HUDEP-2 (cell line): ENCODE results near the gene PTPRB.
A peak's percentile ranks its signal among the peaks of the same experiment; 100 is the strongest.

Source experiments
- DNase-seq, 76 experiments: peaks; one replicate each; lab custom pipeline; 2025; ENCODE audit not compliant: unreplicated experiment in 76 of 76; lab: John Stamatoyannopoulos, UW

The PTPRB gene

DNA sequence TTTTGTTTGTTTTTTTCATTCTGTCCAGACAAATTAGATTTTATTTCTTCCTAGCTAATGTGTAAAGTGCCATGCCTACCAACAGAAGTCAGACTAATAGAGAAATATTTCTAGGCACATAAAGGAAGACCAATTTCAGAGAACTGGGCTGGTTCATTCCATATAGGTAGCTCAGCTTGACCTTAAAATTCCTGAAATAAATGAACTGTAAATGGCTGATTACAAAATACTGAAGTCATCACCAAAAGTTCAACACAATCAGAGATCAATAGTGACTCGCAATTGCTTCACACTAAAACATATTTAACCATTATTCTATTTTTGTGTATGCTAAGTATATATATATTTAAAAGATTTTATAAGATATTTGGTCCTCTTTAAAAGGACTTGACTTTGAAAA is 34.2 kb downstream of the PTPRB start:
- no peak for DNase-seq

DNA sequence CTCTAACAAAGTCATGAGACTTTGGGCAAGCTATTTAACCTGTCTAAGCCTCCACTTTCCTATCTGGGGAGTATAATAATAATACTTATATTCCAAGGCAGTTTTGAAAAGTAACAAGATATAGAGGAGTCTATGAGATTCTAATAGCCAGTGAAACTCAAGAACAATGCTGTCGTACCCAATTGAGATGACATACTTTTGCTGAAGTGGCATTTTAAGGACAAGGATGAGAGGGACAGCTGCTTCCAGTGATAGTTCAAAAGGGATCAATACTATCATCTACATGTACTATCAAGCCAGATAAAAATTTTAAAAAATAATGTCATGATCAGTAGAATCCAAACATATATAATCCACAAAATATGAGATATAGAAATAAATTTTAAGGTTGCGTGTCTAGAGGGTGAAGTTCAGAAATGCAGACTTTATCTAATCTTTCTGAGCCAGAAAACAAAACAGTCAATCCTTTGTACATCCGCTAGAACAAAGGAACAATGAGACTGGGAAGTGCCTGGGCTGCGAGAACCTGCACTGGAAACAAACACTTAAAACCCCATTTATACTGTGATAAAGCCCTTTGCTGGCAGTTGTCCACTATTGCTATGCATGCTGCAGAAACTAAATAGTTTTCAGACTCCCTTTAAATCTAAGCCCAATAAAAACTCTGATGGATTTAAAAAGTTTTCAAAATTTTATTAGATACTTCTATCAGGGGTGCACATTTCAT is 38.6 kb downstream of the PTPRB start:
- DNase-seq: peak in 2 of 76 experiments; percentile 14 to 27

DNA sequence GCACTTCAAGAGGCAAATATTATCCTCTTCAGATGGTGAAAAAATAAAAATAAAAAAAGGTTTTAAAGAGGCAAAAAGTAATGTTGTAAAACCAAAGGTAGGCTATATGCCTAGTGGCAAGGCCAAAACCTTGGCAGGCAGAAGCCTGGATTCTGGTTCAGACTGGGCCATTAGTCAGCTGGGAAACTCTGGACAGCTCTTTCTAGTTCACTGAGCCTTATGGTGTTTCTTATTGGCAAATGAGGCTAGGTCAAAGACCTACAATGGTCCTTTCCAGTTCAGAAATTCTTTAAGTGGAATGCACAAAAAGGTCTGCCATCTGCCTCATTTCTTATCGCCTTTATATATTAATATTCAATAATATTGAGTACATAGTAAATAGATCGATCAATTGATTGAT is 44.6 kb downstream of the PTPRB start:
- DNase-seq: no peak

DNA sequence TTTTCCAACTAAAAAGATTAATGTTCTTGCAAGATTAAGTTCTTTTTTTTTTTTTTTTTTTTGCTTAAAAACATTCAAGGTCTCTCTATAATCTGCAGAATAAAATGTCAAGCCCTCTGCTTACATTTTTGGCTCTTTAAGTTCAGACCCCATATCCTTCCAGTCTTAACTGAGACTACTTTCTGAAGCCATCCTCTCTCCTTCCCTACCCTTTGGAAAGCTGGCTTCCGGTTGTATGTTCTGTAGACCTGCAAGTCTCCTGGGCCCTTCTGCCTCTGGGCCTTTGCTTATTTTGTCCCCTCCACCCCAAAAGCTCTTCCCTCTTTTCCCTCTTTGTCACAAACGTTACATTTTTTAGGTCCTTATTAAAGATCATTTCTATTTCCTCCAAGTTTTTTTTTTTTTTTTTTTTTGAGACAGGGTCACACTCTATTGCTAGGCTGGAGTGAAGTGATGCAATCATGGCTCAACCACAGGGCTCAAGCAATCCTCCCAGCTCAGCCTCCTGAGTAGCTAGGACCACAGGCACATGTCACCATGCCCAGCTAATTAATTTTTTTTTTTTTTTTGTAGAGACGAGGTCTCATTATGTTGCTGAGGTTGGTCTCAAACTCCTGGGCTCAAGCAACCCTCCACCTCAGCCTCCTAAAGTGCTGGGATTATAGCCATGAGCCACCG is 46.5 kb downstream of the PTPRB start:
- DNase-seq: no peak

DNA sequence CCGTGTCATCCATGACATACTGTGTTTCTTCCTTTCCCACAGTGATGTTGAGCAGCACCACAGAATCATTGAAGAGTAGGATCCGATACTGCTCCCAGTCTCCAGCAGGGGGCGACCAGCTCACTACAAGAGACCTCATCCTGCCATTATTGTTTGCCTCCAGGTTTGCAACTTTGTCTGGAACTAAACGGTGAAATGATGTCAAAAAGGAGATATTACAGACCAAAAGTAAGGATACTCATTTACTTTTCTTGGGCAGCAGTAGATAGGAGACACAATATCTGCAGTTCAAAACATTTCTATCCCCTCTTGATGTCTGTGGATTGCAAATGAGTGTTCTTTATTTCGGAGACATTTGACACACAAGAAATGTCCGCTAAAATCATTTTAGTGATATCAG is 47.2 kb downstream of the PTPRB start:
- peak in 58 of 76 experiments; percentile 5 to 73 (median 40) for DNase-seq

DNA sequence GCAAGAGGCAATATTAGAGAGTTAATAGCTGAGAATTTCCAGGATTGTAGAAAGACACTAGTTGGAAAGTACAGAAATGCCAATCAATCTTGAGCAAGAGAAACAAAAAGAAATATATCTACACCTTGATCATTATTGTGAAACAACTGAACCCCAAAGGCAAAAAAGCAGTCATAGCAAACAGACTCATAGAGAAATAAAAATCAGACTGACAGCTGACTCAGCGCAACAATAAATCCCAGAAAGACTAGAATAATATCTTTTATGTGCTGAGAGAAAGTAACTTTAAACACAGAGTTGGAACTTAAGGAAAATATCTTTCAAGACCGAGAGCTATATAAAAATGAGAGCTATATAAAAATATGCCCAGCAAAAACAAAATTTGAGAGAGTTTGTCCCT is 52.9 kb downstream of the PTPRB start:
- DNase-seq: no peak

DNA sequence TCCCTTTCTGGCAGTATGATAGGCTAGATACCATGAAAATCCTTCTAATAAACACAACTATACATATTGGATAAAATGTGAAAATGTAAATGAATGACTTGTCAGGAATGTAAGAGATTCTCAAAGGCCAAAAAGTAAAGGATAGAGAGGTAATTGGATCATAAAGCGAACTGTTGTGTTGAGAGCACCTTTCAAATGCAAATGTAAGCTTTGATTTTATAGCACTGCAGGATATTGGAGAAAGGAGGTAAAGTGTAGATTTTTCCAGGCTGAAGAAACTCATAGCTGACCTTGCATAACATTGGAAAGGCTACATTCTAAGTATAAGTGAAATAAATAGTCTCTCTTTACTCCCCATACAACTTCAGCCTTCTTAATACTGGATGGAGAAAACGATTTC is 54.0 kb downstream of the PTPRB start:
- DNase-seq: no peak

DNA sequence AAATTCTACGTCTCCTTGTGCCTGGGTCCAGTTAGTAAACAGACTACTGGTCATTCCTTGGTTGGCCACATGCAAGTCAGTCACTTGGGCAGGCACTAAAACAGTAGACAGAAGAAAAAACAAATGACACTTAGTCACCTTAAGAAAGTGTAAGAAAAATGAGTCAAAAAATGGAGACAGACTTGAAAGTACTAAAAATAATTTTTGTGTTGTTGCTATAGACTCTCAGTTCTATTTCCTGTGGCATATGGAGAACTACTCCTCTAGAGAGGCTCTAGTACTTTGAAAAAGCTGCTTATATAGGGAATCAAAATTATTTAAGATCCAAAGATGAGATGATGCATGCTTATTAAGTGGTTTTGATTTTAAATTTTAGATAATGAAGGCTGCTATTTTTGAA is 56.0 kb downstream of the PTPRB start:
- DNase-seq: no peak

DNA sequence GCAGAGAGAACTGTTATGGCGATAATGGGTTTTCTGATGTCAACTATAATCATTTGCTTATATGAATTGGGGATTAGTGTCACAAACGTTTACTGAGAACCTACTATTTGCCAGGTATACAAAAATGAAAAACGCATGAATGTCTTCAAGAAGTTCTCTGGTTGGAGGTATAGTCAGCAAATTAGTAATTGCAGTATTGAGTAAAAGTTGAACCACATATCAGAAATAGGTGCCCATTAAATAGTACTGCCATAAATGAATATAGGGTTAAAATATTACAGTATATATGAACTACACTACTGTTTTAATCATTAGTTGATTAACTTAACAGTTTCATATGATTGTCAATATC is 60.0 kb downstream of the PTPRB start:
- DNase-seq: no peak

DNA sequence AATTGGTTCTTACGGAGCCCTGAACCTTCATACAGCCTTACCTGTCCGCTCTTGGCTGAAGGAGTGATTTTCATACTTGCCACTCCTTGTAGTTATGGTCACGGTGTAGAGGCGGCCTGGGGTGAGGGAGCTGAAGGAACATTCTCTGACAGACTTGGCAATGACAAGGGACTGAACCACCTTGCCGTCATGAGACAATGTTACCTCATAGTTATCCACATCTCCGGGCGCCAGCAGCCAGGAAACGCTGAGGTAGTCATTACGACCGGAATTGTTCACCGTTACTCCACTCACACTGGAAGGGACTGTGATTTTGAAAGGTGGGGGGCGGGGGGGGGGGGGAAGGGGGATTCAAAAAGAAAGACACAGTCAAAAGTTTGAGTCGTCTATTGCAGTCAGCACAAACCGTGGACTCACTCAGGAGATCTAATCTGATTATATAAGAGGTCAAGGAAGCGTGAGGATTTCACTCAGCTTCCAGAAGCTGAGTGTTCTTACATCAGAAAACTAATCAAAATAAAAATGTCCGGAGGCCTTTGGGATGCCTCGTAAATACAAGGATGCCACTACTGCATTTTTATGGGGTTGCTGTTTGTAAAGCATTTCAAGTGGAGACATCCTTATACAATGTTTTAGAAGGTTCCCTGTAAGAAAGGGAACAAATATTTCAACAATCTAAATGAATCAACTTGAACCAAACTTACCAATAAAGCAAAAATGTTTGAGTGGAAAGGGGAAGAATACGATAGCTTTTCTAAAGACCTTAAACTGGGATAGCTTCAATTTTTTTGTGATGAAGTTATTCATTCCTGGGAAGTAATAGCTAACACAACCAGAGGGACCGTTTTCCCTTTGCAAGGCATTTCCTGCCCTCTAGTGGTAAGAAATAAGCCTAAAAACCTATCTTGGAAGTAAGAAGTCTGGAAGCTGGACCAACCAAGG is 60.6 kb downstream of the PTPRB start:
- peak in 27 of 76 experiments; percentile 3 to 55 (median 22) for DNase-seq

DNA sequence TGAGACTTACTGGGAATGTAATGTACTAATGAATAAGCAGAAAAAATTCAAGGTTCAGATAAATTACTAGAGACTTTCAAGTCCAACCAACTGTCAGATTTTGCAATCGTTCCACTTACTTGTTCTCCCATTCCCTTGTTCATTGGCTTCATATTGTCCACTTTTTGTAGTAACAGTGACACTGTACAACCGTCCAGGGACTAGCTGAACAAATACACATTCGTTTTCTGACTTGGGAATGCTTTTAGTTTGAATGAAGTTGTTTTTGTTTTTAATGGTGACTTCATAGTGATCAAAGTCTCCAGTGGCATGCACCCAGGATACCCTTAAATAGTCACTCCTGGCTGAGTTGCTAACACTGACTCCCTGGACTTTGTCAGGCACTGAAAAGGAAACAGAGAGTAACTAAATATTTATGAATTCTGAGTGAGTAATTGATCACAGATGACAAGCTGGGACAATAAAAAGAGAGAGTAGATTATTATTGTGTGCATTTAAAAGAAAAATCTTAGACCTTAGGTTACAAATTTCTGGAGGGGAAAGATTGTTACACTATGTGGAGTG is 65.4 kb downstream of the PTPRB start:
- DNase-seq: no peak

DNA sequence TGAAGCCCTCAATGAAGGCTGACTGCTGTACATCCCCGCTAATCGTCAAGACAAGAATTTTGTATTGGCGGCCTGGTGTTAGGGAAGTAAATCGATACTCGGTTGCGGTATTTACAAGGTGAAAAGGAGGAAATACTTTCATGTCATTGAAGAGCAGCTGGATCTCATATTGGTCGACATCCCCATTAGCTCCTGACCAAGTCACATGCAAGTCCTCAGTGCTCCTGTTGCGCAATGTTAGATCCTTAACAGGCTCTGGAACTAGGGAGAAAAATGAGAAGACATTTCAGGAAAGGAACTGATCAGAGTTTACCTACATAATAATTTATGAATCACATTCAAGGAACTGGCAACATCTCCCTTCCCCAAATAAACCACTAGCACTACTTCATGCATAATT is 66.2 kb downstream of the PTPRB start:
- no peak for DNase-seq

DNA sequence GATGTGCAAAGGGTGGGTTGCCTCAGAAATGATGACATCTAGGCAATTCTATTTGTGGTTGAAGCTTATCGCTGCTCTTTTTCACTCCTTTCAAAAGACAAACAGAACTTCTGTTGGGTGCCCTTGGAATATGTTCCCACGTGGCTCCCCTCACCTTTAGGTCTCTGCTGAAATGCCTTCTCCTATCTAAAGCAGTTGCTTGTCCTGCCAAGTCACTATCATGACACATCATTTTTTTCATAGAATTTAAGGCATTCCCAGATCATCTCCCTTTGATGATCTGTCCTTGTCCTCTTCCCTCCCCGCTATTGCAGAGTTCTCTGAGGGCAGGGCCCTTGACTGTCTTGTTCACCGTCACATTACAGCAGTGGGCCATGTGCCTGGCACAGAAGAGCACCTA is 75.7 kb downstream of the PTPRB start:
- no peak for DNase-seq

DNA sequence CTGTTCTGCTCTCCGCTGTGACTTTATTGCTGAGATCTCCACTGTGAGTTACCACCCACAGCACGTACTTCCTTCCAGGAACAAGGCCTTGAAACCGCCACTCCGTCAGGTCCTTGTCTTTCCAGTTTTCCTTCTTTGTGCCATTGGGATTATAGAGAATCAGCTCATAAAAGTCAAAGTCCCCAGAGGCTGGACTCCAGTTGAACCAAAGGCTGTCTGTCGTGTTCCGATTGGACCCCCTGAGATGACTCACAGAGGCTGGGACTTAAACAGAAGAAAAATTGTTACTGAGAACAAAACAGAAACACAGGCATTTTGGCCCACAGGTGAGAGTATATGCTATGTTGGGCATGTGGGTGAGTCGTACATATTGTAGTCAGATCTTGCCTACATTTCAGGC is 76.6 kb downstream of the PTPRB start:
- no peak for DNase-seq

DNA sequence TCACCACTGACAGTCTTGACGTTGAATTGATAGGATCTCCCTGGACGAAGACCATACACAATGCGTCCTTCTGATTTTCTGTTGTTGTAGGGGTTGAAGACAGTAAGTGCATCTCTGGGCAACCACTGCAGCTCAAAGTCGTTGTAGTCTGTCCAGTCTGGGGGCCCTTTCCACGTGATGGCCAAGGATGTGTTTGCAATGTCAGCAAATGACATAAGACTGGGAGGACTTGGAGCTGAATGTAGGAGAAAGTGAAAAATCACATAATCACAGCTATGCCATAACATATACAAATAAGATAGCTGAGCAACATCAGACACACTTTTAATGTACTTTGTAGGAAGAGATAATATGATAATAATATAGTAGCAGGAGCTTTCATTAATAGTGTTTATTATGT is 77.8 kb downstream of the PTPRB start:
- no peak for DNase-seq

DNA sequence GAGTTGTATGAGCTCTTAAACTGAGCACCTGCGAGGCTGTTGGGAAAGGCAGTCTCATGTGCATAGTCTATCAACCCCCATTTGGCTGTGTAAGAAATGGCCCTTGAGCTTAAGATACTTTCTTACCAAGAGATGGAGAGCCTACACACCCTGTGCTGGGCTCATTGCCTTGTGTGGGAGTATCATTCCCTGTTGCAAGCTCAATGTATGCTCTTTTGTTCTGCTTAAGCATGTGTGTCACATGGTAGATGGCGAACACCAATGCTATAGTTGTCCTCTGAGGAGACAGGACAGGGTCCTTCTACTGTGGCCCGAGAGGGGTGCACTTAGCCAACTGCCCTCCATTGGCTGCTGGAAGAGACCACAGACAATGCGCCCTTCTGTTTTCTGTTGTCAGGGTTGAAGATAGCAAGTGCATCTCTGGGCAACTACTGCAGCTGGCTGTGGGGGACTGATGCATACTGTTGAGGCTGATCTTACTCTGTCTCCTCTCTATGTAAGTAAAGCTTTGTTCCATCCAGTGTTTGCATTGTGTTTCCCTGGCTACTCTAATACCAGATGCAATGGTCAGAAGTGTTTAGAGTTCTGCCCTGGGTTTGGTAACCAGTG is 79.5 kb downstream of the PTPRB start:
- DNase-seq: no peak

DNA sequence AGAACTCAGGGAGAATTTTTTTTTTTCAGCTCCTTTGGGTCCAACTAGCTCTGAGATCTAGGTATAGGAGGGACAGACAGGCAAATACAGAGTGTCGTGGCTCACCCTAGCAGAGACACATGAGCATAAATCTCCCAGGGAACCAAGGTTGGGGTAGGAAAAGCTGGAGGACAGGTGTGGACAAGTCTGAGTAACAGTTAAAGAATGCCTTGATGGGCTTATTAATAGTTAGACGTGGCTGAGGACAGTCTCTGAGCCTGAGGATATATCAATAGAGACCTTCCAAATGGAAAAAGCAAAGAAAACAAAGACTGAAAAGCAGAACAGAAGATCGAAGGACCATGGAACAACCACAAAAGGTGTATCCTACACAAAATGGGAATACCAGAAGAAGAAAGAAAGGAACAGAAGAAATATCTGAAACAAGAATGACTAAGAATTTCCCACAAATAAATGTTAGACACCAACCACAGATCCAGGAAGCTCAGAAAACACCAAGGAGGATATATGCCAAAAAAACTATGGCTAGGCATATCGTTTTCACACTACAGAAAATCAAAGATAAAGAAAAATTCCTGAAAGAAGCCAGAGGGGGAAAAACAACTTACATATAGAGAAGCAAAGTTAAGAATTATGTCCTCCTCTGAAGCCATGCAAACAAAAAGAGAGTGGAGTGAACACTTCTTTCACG is 80.9 kb downstream of the PTPRB start:
- DNase-seq: no peak

DNA sequence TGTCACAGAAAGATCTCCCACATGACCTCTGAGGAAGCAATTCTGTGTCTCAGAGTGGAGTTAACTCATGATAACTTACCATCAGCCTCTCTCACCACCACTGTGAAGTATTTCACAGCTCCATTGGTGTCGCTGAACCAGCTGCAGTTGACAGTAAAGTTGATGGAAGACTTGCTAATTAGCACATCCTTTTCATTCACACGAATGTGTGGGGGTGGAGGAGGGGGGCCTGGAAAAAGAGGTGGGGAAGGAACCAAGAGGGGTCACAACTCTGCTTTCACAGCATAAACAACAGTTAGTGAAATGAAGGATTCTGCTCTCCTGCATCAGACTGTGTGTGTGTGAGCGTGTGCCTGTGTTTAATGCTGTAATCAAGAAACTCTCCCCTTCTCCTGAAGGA is 82.1 kb downstream of the PTPRB start:
- no peak for DNase-seq

DNA sequence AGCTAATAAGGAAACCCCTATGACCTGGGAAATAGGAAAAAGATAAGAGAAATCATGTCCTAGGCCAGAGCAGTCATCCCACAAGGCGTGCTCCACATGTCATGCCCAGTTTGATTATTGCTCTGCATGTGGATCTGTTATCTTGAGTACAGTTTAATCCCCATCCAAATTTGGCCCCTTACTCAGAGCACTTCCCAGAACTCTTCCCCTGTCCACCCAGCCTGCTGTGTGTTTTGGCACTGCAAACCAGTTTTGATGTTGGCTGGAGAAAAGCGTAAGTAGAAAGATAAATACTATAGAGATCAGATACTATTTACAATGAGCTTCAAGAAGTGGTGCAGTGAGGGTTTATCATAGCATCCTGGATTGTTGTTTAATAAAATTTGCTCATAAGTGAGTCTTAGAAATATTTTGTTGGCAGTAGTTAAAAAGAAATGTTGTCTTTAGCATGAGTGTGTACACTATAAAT is 83.8 kb downstream of the PTPRB start:
- DNase-seq: no peak

DNA sequence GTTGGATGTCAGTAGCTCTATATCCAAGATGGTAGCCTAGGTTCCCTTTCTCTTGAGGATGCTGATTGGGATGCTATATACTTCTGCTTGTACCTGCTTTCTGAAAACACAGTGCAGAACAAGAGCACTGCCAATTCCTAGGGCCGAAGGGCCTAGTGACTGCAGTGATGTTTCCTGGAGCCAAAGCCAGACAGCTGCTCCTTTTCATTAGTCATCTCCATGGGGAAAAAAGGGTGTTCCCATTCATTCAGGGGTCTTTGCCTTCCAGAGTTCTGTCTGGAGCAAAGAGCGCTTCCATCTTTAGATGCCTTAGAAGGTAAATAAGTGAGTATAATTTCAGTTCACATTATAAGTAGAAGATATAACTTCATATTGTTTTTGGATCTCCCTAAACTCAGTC is 85.5 kb downstream of the PTPRB start:
- no peak for DNase-seq
